ENCODE results near the gene ABCD4. TPM values are rescaled to one million over a fixed set of nuclear protein-coding genes. Genes with fewer than 3 reads are reported as not detected.

The ABCD4 gene
- total RNA-seq, 1 donor from 2014 or later: 23.6 TPM

- no peaks in the 10 kb centered on the region for H3K36me3 ChIP-seq
- no peaks in the 10 kb centered on the region for H3K9me3 ChIP-seq (replicated peaks)
- H3K27ac ChIP-seq (replicated peaks): no peak overlapping the region
- no peak for DNase-seq
- peaks cover 98% of the 10 kb centered on the region for H3K27me3 ChIP-seq (ENCODE audit: low read depth)
- H3K4me3 ChIP-seq: no peak overlapping the region
- peaks cover 26% of the 10 kb centered on the region for H3K4me1 ChIP-seq
- intact Hi-C loops (cut with micrococcal nuclease): loop anchor here (10.0 kb wide), 1 partner anchor 128 kb away; no protein-coding TSS in a partner anchor
- TF ChIP-seq, protein P1, sequence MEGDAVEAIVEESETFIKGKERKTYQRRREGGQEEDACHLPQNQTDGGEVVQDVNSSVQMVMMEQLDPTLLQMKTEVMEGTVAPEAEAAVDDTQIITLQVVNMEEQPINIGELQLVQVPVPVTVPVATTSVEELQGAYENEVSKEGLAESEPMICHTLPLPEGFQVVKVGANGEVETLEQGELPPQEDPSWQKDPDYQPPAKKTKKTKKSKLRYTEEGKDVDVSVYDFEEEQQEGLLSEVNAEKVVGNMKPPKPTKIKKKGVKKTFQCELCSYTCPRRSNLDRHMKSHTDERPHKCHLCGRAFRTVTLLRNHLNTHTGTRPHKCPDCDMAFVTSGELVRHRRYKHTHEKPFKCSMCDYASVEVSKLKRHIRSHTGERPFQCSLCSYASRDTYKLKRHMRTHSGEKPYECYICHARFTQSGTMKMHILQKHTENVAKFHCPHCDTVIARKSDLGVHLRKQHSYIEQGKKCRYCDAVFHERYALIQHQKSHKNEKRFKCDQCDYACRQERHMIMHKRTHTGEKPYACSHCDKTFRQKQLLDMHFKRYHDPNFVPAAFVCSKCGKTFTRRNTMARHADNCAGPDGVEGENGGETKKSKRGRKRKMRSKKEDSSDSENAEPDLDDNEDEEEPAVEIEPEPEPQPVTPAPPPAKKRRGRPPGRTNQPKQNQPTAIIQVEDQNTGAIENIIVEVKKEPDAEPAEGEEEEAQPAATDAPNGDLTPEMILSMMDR (IDR thresholded peaks at IDR 0.05; ENCODE audit: borderline replicate concordance): no peak
These were observed 59.7 kb downstream of the ABCD4 start for GRCh38 chr14:74243051-74243450.

DNA sequence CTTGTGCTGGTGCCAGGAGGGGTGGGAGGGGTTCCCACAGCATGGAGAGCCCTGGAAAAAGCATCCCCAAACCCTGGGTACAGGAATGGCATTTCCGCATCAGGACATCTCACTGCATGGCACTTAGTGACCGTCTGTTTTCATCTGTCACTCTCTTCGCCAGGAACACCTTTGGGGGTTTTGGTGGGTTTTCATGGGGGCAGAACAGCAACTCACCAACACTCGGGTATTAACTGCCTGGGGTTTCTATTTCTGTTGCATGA is 60.0 kb downstream of the ABCD4 start:
- Histone ChIP-seq H3K27me3 (ENCODE audit: low read depth) (peaks cover 98% of the 10 kb centered on the region), H3K4me3 (no peak overlapping the region), H3K4me1 (peaks cover 26% of the 10 kb centered on the region), H3K36me3 (no peaks in the 10 kb centered on the region), H3K9me3 (replicated peaks) (no peaks in the 10 kb centered on the region), H3K27ac (replicated peaks) (no peak overlapping the region)
- no peak for DNase-seq
- intact Hi-C loops (cut with micrococcal nuclease): loop anchor here (10.0 kb wide), 1 partner anchor 128 kb away; no protein-coding TSS in a partner anchor
- TF ChIP-seq, protein P1 (IDR thresholded peaks at IDR 0.05; ENCODE audit: borderline replicate concordance): no peak

GRCh38 chr14:74242021-74242779 is 60.5 kb downstream of the ABCD4 start:
- TF ChIP-seq, protein P1 (IDR thresholded peaks at IDR 0.05; ENCODE audit: borderline replicate concordance): no peak
- Histone ChIP-seq H3K4me3 (no peak overlapping the region), H3K36me3 (no peaks in the 10 kb centered on the region), H3K4me1 (peaks cover 26% of the 10 kb centered on the region), H3K27ac (replicated peaks) (no peak overlapping the region), H3K27me3 (ENCODE audit: low read depth) (peaks cover 98% of the 10 kb centered on the region), H3K9me3 (replicated peaks) (no peaks in the 10 kb centered on the region)
- DNase-seq: no peak
- intact Hi-C loops (cut with micrococcal nuclease): loop anchor here (10.0 kb wide), 1 partner anchor 127 kb away; no protein-coding TSS in a partner anchor

- Histone ChIP-seq H3K27ac (replicated peaks) (no peak overlapping the region), H3K9me3 (replicated peaks) (no peaks in the 10 kb centered on the region), H3K4me1 (peaks cover 26% of the 10 kb centered on the region), H3K27me3 (ENCODE audit: low read depth) (peaks cover 98% of the 10 kb centered on the region), H3K4me3 (peak overlapping the region; percentile 59), H3K36me3 (no peaks in the 10 kb centered on the region)
- intact Hi-C loops (cut with micrococcal nuclease): loop anchor here (10.0 kb wide), 1 partner anchor 127 kb away; no protein-coding TSS in a partner anchor
- no peak for DNase-seq
- TF ChIP-seq, protein P1 (IDR thresholded peaks at IDR 0.05; ENCODE audit: borderline replicate concordance): no peak
These were observed 61.1 kb downstream of the ABCD4 start for GRCh38 chr14:74241652-74242017.

DNA sequence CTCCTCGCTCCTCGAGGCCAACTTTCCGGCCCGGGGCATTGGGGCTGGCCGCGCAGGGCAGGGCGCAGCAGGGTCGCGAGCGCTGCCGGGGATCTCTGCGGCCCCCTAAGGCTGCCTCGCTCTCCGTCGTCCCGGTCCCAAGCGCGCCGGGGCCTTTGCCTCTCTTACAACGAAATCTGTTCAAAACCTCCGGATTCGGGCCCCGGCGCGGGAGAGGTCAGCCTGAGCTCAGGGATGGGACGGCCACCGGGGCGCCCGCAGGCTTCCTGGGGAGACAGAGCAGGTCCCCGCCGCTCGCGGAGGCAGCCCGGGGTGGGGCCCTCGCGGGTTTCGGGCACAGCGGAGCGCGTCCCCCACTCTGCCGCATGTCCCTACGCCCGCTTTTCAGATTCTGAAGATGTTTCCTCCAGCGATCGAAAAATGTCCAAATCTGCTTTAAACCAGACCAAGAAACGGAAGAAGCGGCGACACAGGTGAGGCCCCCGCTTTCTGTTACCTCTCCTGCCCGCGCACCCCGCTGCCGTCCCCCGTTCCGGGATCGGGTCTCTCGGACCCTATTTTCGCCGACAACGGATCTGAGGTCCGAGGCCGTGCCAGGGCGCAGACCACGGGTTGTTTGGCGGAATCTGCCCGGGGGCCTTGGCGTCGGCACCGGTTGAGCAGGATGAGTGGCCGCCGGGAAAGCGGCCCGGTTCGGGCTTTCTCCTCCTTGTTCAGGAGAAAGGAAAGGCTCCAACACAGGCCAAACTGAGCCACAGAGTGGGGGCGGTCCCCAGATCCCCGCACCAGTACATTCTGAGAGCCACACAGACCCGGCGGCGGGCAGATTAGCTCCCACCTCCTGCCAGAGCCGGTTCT is 61.7 kb downstream of the ABCD4 start:
- Histone ChIP-seq H3K9me3 (replicated peaks) (no peaks in the 10 kb centered on the region), H3K4me1 (peaks cover 26% of the 10 kb centered on the region), H3K27ac (replicated peaks) (no peak overlapping the region), H3K4me3 (peak overlapping the region; percentile 59), H3K27me3 (ENCODE audit: low read depth) (peaks cover 98% of the 10 kb centered on the region), H3K36me3 (no peaks in the 10 kb centered on the region)
- no peak for DNase-seq
- TF ChIP-seq, protein P1 (IDR thresholded peaks at IDR 0.05; ENCODE audit: borderline replicate concordance): no peak
- intact Hi-C loops (cut with micrococcal nuclease): loop anchor here (10.0 kb wide), 1 partner anchor 126 kb away; no protein-coding TSS in a partner anchor

All from left ventricle myocardium inferior (tissue), 1 donor.